D721Med (cell line): ENCODE results near the gene DGKD.

ENCODE experiments used
- DNase-seq: peaks from one replicate; pipeline ENCODE4 v3.0.0; 2011; ENCODE audit warnings: low spot score; ENCODE audit not compliant: insufficient read length
- FAIRE-seq: peaks from 2 replicates; lab custom pipeline; 2011; peaks lifted over from hg19 to GRCh38; lab: Jason Lieb, UNC
- CTCF ChIP-seq: IDR thresholded peaks from 2 replicates; pipeline ENCODE4 v1.5.1; 2012; ENCODE audit warnings: mild to moderate bottlenecking, control low read depth; ENCODE audit not compliant: insufficient read depth; ENCODE audit errors: missing control alignments

Gene DGKD

DNA sequence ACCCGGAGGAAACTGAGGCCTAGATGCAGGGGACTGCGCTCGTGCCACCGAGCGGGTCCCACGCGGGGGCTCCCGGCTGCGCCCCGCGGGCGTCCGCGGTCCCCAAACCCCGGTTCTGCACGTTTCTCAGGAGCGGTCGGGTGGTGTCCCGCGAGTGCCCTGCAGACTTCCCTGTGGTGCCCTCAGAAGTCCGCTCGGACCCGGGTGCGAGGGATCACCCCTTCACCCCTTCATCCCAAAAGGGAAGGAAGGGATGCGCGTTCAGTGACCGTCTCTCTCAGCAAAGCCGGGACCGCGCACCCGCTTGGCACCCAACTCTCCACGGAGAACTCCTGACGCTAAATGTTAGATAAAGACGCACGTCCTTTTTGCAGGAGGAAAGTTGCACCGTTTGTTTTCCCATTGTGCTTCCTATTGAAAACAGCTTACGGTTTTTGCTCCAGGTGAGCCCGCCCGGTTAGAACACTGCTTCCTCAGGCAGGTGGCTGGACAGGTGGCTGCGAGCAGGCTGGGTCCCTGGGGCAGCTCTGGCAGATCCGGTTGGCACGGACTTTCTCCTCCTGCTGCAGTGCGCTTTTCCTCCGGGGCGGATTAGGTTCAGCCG is 779 bp downstream of the DGKD start:
- FAIRE-seq, result no peak
- no peak for DNase-seq
- no peak for TF ChIP-seq CTCF

- TF ChIP-seq CTCF, result no peak
- FAIRE-seq, result no peak
Observed at GRCh38 chr2:233355916-233356315, 1.6 kb downstream of the DGKD start.

GRCh38 chr2:233356546-233357308 is 2.4 kb downstream of the DGKD start:
- DNase-seq, result no peak
- no peak for TF ChIP-seq CTCF
- FAIRE-seq, result no peak

More at GRCh38 chr2:233355916-233356315, 1.6 kb downstream of the DGKD start:
- no peak for DNase-seq

DNA sequence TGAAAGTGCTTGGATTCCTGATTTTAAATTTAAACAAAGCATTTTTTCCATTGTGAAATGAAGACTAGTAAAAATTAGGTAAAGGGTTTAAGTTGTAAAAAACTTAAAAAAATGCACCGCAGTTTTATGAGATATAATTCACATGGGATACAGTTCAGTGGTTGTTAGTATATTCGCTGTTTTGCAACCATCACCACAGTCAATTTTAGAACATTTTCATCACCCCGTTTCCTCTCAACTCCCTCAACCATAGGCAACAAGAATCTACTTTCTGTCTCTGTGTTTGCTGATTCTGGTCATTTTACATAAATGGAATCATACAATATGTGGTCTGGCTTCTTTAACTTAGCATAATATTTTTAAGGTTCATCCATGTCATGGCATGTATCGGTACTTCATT is 4.0 kb downstream of the DGKD start:
- no peak for DNase-seq
- TF ChIP-seq CTCF, result no peak
- no peak for FAIRE-seq

DNA sequence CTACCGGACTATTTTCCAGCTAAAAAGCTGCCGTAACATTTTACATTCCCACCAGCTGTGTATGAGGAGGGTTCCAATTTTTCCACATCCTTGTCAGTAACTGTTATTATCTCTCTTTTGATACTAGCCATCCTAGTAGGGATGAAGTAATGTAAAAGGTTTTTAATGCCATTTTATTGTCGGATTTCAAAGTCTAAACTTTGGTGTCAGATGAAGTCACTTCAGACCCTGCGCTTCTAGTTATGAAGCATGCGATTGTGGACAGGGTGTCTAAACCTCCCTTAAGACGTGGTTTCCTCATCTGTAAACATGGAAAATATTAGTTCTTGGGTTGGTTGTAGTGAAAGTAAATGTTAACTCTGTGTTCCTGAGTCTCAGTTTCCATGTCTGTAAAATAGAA is 4.7 kb downstream of the DGKD start:
- FAIRE-seq (no peak), DNase-seq (no peak)
- no peak for TF ChIP-seq CTCF

GRCh38 chr2:233359823-233360222 is 5.5 kb downstream of the DGKD start:
- DNase-seq (no peak), FAIRE-seq (no peak)
- TF ChIP-seq CTCF, result no peak

GRCh38 chr2:233360771-233361176 is 6.5 kb downstream of the DGKD start:
- FAIRE-seq (no peak), DNase-seq (no peak)
- no peak for TF ChIP-seq CTCF
